Liver (tissue), 9 donors: ENCODE data around the gene NEU4. TPM values are rescaled to one million over a fixed set of nuclear protein-coding genes. Genes with fewer than 3 reads are reported as not detected.

Source experiments
- DNase-seq: peaks from one replicate; pipeline ENCODE4 v3.0.0-alpha.2; 2017; ENCODE audit warnings: low spot score
- H3K27ac ChIP-seq, 2 donors: one replicate each; pipeline ENCODE4 v1.7.0; 2013; ENCODE audit warnings: inconsistent platforms in 2 of 2, low read length in 2 of 2, control low read depth in 1 of 2, low read depth in 1 of 2, mild to moderate bottlenecking in 1 of 2
- H3K27me3 ChIP-seq, 4 donors: one replicate each; pipeline versions ENCODE4 v1.6.1 to v1.7.0; 2013; ENCODE audit warnings: low read length in 3 of 4, inconsistent platforms in 1 of 4, mild to moderate bottlenecking in 1 of 4, moderate library complexity in 1 of 4; ENCODE audit not compliant: control insufficient read depth in 4 of 4, insufficient read depth in 4 of 4
- H3K36me3 ChIP-seq, 4 donors: one replicate each; pipeline versions ENCODE4 v1.6.1 to v1.7.0; 2013; ENCODE audit warnings: low read length in 3 of 4, mild to moderate bottlenecking in 3 of 4, low read depth in 1 of 4, moderate library complexity in 1 of 4; ENCODE audit not compliant: control insufficient read depth in 4 of 4, insufficient read depth in 3 of 4
- H3K4me1 ChIP-seq, 4 donors: one replicate each; pipeline versions ENCODE4 v1.6.1 to v1.7.0; 2013; ENCODE audit warnings: low read length in 3 of 4, mild to moderate bottlenecking in 3 of 4, moderate library complexity in 1 of 4; ENCODE audit not compliant: control insufficient read depth in 4 of 4, insufficient read depth in 4 of 4
- H3K4me3 ChIP-seq, 3 donors: one replicate each; pipeline versions ENCODE4 v1.6.1 to v1.7.0; 2013; ENCODE audit warnings: low read length in 3 of 3, control low read depth in 1 of 3, low read depth in 1 of 3, mild to moderate bottlenecking in 1 of 3
- H3K9ac ChIP-seq, 2 donors: one replicate each; pipeline ENCODE4 v1.7.0; 2013; ENCODE audit warnings: low read length in 2 of 2, mild to moderate bottlenecking in 2 of 2, moderate library complexity in 2 of 2, control low read depth in 1 of 2, low read depth in 1 of 2
- H3K9me3 ChIP-seq, 4 donors: one replicate each; pipeline versions ENCODE4 v1.6.1 to v1.7.0; 2013; ENCODE audit warnings: low read length in 3 of 4; ENCODE audit not compliant: control insufficient read depth in 4 of 4
- EGR1 ChIP-seq, 2 donors: IDR thresholded peaks; 2 replicates each; pipeline ENCODE4 v1.6.1; 2016 to 2018; ENCODE audit warnings: antibody characterized with exemption in 2 of 2, low read depth in 2 of 2
- FOXA1 ChIP-seq: IDR thresholded peaks from 2 replicates; pipeline ENCODE4 v1.6.1; 2016; ENCODE audit warnings: antibody characterized with exemption
- FOXA2 ChIP-seq: IDR thresholded peaks from 2 replicates; pipeline ENCODE4 v1.6.1; 2016; ENCODE audit warnings: antibody characterized with exemption
- GABPA ChIP-seq, 2 donors: IDR thresholded peaks in 1 of 2; conservative IDR thresholded peaks in 1 of 2; 2 replicates each; pipeline ENCODE4 v1.6.1; 2016; ENCODE audit warnings: antibody characterized with exemption in 2 of 2, mild to moderate bottlenecking in 1 of 2, moderate library complexity in 1 of 2
- HNF4A ChIP-seq, 2 donors: conservative IDR thresholded peaks; 2 replicates each; pipeline ENCODE4 v1.6.1; 2016; ENCODE audit warnings: antibody characterized with exemption in 2 of 2, mild to moderate bottlenecking in 2 of 2
- HNF4G ChIP-seq: IDR thresholded peaks from 2 replicates; pipeline ENCODE4 v1.6.1; 2016; ENCODE audit warnings: antibody characterized with exemption
- JUND ChIP-seq, 2 donors: IDR thresholded peaks; 2 replicates each; pipeline ENCODE4 v1.6.1; 2016; ENCODE audit warnings: antibody characterized with exemption in 2 of 2
- NR2F2 ChIP-seq: IDR thresholded peaks from 2 replicates; pipeline ENCODE4 v1.6.1; 2016; ENCODE audit warnings: antibody characterized with exemption
- RAD21 ChIP-seq, 2 donors: IDR thresholded peaks; 2 replicates each; pipeline ENCODE4 v1.6.1; 2016; ENCODE audit warnings: antibody characterized with exemption in 2 of 2, mild to moderate bottlenecking in 2 of 2
- SP1 ChIP-seq: IDR thresholded peaks from 2 replicates; pipeline ENCODE4 v1.6.1; 2018; ENCODE audit warnings: antibody characterized with exemption, mild to moderate bottlenecking
- TAF1 ChIP-seq: conservative IDR thresholded peaks from 2 replicates; pipeline ENCODE4 v1.6.1; 2016; ENCODE audit warnings: antibody characterized with exemption, mild to moderate bottlenecking
- YY1 ChIP-seq: IDR thresholded peaks from 2 replicates; pipeline ENCODE4 v1.6.1; 2016; ENCODE audit warnings: antibody characterized with exemption, mild to moderate bottlenecking
- WGBS: extraction: QIAGEN DNeasy Blood & Tissue Kit; methylation state at CpG from one replicate; pipeline ENCODE4 v1.1.7; 2013; 5-methylcytosine and 5-hydroxymethylcytosine counted together
- polyA plus RNA-seq, 2 donors: library from polyadenylated mRNA; stranded (reverse) in 1 of 2; unstranded in 1 of 2; fragments of 200-250 nt in 1 of 2; fragments of >200 nt in 1 of 2; fragmentation: Nextera tagmentation in 1 of 2; extraction: Ambion mirVana in 1 of 2; gene quantifications; one replicate each; pipeline versions ENCODE4 v1.2.1 to v1.2.3, GENCODE V29; 2013 to 2015
- total RNA-seq, 2 donors: library from RNA; depleted of rRNA; stranded (reverse); fragments of >200 nt; gene quantifications; one replicate each; pipeline ENCODE4 v1.2.3, GENCODE V29; 2014
- TF ChIP-seq, protein P1 (sequence below): IDR thresholded peaks from 2 replicates; pipeline ENCODE4 v1.6.1; 2016; ENCODE audit warnings: antibody characterized with exemption
- TF ChIP-seq, protein P2 (sequence below): IDR thresholded peaks from 2 replicates; pipeline ENCODE4 v1.6.1; 2016; ENCODE audit warnings: antibody characterized with exemption
- TF ChIP-seq, protein P3 (sequence below): IDR thresholded peaks from 2 replicates; pipeline ENCODE4 v1.6.1; 2016; ENCODE audit warnings: antibody characterized with exemption, mild to moderate bottlenecking
- TF ChIP-seq, protein P4 (sequence below): IDR thresholded peaks from 2 replicates; pipeline ENCODE4 v1.6.1; 2016; ENCODE audit warnings: antibody characterized with exemption
- donor health status: healthy.
- donor health status: healthy.
- donor health status: healthy.
- donor health status: healthy.
- donor health status: healthy.

The NEU4 gene
- total and polyA plus RNA-seq, 4 donors = 5.4 to 58.4 (median 35.1) TPM

DNA sequence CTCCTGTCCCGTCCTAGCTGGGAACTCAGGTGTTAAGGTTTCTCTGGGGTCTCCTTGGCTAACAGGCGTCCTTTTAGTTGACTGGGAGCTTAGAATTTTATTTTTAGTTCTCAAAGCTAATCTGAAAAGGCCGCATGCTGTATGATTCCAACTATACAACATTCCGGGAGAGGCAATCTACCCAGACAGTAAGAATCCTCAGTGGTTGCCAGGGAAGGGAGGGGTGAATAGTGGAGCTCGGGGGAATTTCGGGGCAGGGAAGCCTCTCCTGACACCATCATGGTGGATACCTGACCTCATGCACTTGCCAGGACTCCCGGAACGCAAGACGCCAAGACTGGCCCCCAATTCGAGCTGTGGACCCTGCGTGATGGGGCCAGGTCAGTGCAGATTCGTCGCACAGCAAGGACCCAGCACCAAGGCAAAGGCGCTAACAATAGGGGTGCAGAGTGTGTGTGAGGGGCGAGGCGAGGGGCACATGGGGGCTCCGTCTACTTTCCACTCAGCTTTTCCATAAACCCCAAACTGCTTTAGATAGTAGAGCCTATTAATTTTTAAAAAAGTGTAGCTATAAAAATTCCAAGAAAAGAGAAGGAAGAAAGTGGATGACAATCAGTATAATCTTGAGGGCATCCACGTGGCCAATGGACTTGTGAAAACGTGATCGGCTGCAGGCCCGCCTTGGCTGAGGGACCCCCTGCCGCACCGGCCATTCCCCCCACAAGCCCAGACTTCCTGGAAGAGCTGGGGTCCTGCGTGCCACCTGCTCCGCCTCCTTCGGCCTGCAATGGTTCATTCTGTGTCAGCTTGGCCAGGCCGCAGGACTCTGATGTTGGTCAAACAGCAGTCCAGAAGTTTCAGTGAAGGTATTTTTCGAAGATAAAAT is 32.4 kb downstream of the NEU4 start:
- Histone ChIP-seq H3K4me3 (no peak overlapping the region), H3K27ac (no peak overlapping the region), H3K9me3 (no peaks in the 10 kb centered on the region), H3K4me1 (peaks cover 0 to 12% (median 4%) of the 10 kb centered on the region in 4 donors), H3K27me3 (no peaks in the 10 kb centered on the region), H3K36me3 (no peaks in the 10 kb centered on the region), H3K9ac (no peak overlapping the region)
- TF ChIP-seq, protein P1, sequence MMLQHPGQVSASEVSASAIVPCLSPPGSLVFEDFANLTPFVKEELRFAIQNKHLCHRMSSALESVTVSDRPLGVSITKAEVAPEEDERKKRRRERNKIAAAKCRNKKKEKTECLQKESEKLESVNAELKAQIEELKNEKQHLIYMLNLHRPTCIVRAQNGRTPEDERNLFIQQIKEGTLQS = no peak
- TF ChIP-seq, protein P2, sequence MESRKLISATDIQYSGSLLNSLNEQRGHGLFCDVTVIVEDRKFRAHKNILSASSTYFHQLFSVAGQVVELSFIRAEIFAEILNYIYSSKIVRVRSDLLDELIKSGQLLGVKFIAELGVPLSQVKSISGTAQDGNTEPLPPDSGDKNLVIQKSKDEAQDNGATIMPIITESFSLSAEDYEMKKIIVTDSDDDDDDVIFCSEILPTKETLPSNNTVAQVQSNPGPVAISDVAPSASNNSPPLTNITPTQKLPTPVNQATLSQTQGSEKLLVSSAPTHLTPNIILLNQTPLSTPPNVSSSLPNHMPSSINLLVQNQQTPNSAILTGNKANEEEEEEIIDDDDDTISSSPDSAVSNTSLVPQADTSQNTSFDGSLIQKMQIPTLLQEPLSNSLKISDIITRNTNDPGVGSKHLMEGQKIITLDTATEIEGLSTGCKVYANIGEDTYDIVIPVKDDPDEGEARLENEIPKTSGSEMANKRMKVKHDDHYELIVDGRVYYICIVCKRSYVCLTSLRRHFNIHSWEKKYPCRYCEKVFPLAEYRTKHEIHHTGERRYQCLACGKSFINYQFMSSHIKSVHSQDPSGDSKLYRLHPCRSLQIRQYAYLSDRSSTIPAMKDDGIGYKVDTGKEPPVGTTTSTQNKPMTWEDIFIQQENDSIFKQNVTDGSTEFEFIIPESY = no peak
- no peak for TF ChIP-seq RAD21 (IDR thresholded peaks at IDR 0.05)
- DNase-seq = no peak
- 89% methylated on average over 28 of the region's 28 CpGs for WGBS

DNA sequence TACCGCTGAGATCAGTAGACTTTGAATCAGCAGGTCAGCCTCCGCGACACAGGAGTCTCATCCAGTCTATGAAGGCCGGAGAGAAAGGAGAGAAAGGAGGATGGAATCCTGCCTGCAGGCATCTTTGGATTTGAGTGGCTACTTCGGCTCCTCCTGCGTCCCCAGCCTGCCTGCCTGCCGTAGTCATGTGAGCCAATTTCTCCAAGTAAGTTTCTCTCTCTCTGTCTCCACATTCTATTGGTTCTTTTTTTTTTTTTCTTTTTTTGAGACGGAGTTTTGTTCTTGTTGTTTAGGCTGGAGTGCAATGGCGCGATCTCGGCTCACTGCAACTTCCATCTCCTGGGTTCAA is 33.0 kb downstream of the NEU4 start:
- peaks cover 0 to 12% (median 4%) of the 10 kb centered on the region in 4 donors for H3K4me1 ChIP-seq
- no peaks in the 10 kb centered on the region for H3K36me3 ChIP-seq
- H3K27ac ChIP-seq = no peak overlapping the region
- TF ChIP-seq EGR1 (IDR thresholded peaks at IDR 0.05; ENCODE audit: low read depth in 2 of 2) = no peak
- TF ChIP-seq YY1 = no peak
- TF ChIP-seq, protein P3, sequence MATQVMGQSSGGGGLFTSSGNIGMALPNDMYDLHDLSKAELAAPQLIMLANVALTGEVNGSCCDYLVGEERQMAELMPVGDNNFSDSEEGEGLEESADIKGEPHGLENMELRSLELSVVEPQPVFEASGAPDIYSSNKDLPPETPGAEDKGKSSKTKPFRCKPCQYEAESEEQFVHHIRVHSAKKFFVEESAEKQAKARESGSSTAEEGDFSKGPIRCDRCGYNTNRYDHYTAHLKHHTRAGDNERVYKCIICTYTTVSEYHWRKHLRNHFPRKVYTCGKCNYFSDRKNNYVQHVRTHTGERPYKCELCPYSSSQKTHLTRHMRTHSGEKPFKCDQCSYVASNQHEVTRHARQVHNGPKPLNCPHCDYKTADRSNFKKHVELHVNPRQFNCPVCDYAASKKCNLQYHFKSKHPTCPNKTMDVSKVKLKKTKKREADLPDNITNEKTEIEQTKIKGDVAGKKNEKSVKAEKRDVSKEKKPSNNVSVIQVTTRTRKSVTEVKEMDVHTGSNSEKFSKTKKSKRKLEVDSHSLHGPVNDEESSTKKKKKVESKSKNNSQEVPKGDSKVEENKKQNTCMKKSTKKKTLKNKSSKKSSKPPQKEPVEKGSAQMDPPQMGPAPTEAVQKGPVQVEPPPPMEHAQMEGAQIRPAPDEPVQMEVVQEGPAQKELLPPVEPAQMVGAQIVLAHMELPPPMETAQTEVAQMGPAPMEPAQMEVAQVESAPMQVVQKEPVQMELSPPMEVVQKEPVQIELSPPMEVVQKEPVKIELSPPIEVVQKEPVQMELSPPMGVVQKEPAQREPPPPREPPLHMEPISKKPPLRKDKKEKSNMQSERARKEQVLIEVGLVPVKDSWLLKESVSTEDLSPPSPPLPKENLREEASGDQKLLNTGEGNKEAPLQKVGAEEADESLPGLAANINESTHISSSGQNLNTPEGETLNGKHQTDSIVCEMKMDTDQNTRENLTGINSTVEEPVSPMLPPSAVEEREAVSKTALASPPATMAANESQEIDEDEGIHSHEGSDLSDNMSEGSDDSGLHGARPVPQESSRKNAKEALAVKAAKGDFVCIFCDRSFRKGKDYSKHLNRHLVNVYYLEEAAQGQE = no peak
- no peak for TF ChIP-seq RAD21 (IDR thresholded peaks at IDR 0.05)
- TF ChIP-seq, protein P2 = no peak
- no peak for TF ChIP-seq FOXA2
- TF ChIP-seq JUND (IDR thresholded peaks at IDR 0.05) = no peak
- TF ChIP-seq HNF4G = no peak
- no peak for TF ChIP-seq NR2F2
- TF ChIP-seq, protein P1 = no peak
- no peak for TF ChIP-seq TAF1
- no peak for TF ChIP-seq HNF4A (conservative IDR thresholded peaks at IDR 0.05)
- TF ChIP-seq SP1 = no peak
- no peak for TF ChIP-seq GABPA (IDR thresholded peaks at IDR 0.05 in 1 of 2, conservative IDR thresholded peaks at IDR 0.05 in 1 of 2)
- no peak for TF ChIP-seq FOXA1
- TF ChIP-seq, protein P4, sequence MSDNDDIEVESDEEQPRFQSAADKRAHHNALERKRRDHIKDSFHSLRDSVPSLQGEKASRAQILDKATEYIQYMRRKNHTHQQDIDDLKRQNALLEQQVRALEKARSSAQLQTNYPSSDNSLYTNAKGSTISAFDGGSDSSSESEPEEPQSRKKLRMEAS = no peak
- no peak overlapping the region for H3K4me3 ChIP-seq
- DNase-seq = no peak
- H3K9ac ChIP-seq = no peak overlapping the region
- 90% methylated on average over 11 of the region's 11 CpGs for WGBS
- H3K9me3 ChIP-seq = no peaks in the 10 kb centered on the region
- H3K27me3 ChIP-seq = no peaks in the 10 kb centered on the region
